Rectal smooth muscle tissue (tissue), 1 donor: ENCODE measurements around the gene SOX14.

ENCODE experiments used
- H3K27ac ChIP-seq: one replicate; pipeline ENCODE4 v1.7.0; 2013; ENCODE audit warnings: low read depth, low read length, inconsistent platforms
- H3K27me3 ChIP-seq: one replicate; pipeline ENCODE4 v1.7.0; 2013; ENCODE audit warnings: low read length; ENCODE audit not compliant: control insufficient read depth, insufficient read depth
- H3K36me3 ChIP-seq: one replicate; pipeline ENCODE4 v1.7.0; 2013; ENCODE audit warnings: low read length; ENCODE audit not compliant: control insufficient read depth, insufficient read depth
- H3K4me1 ChIP-seq: one replicate; pipeline ENCODE4 v1.7.0; 2013; ENCODE audit warnings: low read length; ENCODE audit not compliant: control insufficient read depth, insufficient read depth
- H3K4me3 ChIP-seq: one replicate; pipeline ENCODE4 v1.7.0; 2013; ENCODE audit warnings: low read length
- H3K9ac ChIP-seq: one replicate; pipeline ENCODE4 v1.7.0; 2013; ENCODE audit warnings: low read length

Gene SOX14

GRCh38 chr3:137762674-137763593 lies 1.2 kb upstream of the SOX14 start:
- H3K27ac ChIP-seq, result no peak overlapping the region
- H3K4me3 ChIP-seq, result no peak overlapping the region
- no peaks in the 10 kb centered on the region for H3K4me1 ChIP-seq
- no peaks in the 10 kb centered on the region for H3K36me3 ChIP-seq
- H3K9ac ChIP-seq, result no peak overlapping the region
- H3K27me3 ChIP-seq, result peaks cover 39% of the 10 kb centered on the region

GRCh38 chr3:137763594-137763938 lies 549 bp upstream of the SOX14 start:
- no peaks in the 10 kb centered on the region for H3K36me3 ChIP-seq
- no peaks in the 10 kb centered on the region for H3K4me1 ChIP-seq
- no peak overlapping the region for H3K27ac ChIP-seq
- peaks cover 45% of the 10 kb centered on the region for H3K27me3 ChIP-seq
- no peak overlapping the region for H3K9ac ChIP-seq
- no peak overlapping the region for H3K4me3 ChIP-seq

- no peaks in the 10 kb centered on the region for H3K36me3 ChIP-seq
- H3K27me3 ChIP-seq, result peaks cover 54% of the 10 kb centered on the region
- no peak overlapping the region for H3K9ac ChIP-seq
- H3K4me1 ChIP-seq, result no peaks in the 10 kb centered on the region
- no peak overlapping the region for H3K27ac ChIP-seq
- H3K4me3 ChIP-seq, result no peak overlapping the region
Measured at GRCh38 chr3:137764563-137765309, 621 bp downstream of the SOX14 start.

- H3K36me3 ChIP-seq, result no peaks in the 10 kb centered on the region
- H3K4me3 ChIP-seq, result no peak overlapping the region
- no peaks in the 10 kb centered on the region for H3K4me1 ChIP-seq
- no peak overlapping the region for H3K27ac ChIP-seq
- H3K9ac ChIP-seq, result no peak overlapping the region
- peaks cover 60% of the 10 kb centered on the region for H3K27me3 ChIP-seq
Measured at GRCh38 chr3:137765310-137766033, 1.4 kb downstream of the SOX14 start.

- Histone ChIP-seq H3K27ac (no peak overlapping the region), H3K27me3 (peaks cover 60% of the 10 kb centered on the region), H3K4me1 (no peaks in the 10 kb centered on the region), H3K36me3 (no peaks in the 10 kb centered on the region), H3K4me3 (no peak overlapping the region), H3K9ac (no peak overlapping the region)
Measured at GRCh38 chr3:137766041-137766875, 2.1 kb downstream of the SOX14 start.

- Histone ChIP-seq H3K27me3 (peaks cover 61% of the 10 kb centered on the region), H3K9ac (no peak overlapping the region), H3K4me3 (no peak overlapping the region), H3K4me1 (no peaks in the 10 kb centered on the region), H3K27ac (no peak overlapping the region), H3K36me3 (no peaks in the 10 kb centered on the region)
Measured at GRCh38 chr3:137766876-137767537, 2.9 kb downstream of the SOX14 start.

- no peak overlapping the region for H3K27ac ChIP-seq
- no peaks in the 10 kb centered on the region for H3K36me3 ChIP-seq
- H3K9ac ChIP-seq, result no peak overlapping the region
- H3K4me1 ChIP-seq, result no peaks in the 10 kb centered on the region
- peaks cover 58% of the 10 kb centered on the region for H3K27me3 ChIP-seq
- H3K4me3 ChIP-seq, result peak overlapping the region; percentile 55
Measured at GRCh38 chr3:137767538-137768360, 3.6 kb downstream of the SOX14 start.

- Histone ChIP-seq H3K4me1 (no peaks in the 10 kb centered on the region), H3K4me3 (peak overlapping the region; percentile 55), H3K27me3 (peaks cover 50% of the 10 kb centered on the region), H3K9ac (no peak overlapping the region), H3K27ac (no peak overlapping the region), H3K36me3 (no peaks in the 10 kb centered on the region)
Measured at GRCh38 chr3:137768361-137769321, 4.5 kb downstream of the SOX14 start.

GRCh38 chr3:137769322-137770065 lies 5.4 kb downstream of the SOX14 start:
- H3K36me3 ChIP-seq, result no peaks in the 10 kb centered on the region
- no peak overlapping the region for H3K27ac ChIP-seq
- peaks cover 49% of the 10 kb centered on the region for H3K27me3 ChIP-seq
- H3K4me3 ChIP-seq, result no peak overlapping the region
- no peaks in the 10 kb centered on the region for H3K4me1 ChIP-seq
- H3K9ac ChIP-seq, result no peak overlapping the region
